Measurements from ENCODE around the gene GLI1. TPM values are rescaled to one million over a fixed set of nuclear protein-coding genes. Genes with fewer than 3 reads are reported as not detected.

GLI1 gene
- total RNA-seq, 4 donors from 2014 or later, result 0.09 to 0.60 (median 0.19) TPM; not detected in 1

DNA sequence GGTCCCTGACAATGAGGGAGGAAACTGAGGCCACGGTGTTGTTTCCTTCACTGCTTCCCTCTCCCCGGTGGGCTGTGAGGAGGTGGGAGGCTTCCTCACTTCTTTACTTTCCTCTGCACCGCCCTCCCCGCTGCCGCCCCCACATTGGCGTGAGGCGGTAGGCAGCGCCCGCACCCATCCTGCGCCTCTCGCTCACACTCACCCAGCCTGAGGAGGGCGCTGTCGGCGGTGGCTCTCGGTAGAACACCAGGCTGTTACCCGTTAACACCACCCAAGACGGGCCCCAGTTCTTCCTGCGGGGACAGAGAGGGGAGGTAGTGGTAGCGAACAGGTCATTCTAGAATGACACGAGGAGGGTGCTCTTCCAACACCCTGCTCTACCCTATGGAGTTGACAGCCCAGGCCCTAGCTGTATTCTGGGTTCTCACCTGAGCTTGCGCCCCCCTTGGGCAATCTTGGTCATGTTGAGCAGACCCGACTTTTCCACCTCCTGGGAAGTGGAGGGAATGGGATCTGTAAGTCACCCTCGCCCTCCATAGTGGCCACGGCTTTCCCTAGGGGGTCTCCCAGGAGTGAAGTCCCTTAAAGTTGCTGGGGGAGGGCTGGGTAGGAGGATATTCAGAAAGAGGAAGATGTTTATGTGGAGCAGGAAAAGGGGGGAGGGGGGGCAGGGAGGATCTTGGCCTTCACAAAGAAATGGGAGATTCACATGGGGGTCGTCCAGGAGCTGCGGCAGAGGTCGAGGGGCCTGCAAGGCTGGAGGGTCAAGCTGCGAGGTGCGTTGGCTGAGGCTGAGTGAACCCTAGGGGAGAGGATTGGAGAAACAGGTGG, 16.8 kb downstream of the GLI1 start:
- TF ChIP-seq, protein P1, sequence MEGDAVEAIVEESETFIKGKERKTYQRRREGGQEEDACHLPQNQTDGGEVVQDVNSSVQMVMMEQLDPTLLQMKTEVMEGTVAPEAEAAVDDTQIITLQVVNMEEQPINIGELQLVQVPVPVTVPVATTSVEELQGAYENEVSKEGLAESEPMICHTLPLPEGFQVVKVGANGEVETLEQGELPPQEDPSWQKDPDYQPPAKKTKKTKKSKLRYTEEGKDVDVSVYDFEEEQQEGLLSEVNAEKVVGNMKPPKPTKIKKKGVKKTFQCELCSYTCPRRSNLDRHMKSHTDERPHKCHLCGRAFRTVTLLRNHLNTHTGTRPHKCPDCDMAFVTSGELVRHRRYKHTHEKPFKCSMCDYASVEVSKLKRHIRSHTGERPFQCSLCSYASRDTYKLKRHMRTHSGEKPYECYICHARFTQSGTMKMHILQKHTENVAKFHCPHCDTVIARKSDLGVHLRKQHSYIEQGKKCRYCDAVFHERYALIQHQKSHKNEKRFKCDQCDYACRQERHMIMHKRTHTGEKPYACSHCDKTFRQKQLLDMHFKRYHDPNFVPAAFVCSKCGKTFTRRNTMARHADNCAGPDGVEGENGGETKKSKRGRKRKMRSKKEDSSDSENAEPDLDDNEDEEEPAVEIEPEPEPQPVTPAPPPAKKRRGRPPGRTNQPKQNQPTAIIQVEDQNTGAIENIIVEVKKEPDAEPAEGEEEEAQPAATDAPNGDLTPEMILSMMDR (IDR thresholded peaks at IDR 0.05), result no peak
- no peak for DNase-seq (ENCODE audit: low spot score)
- ATAC-seq (ENCODE audit: low FRiP score), result no peak

DNA sequence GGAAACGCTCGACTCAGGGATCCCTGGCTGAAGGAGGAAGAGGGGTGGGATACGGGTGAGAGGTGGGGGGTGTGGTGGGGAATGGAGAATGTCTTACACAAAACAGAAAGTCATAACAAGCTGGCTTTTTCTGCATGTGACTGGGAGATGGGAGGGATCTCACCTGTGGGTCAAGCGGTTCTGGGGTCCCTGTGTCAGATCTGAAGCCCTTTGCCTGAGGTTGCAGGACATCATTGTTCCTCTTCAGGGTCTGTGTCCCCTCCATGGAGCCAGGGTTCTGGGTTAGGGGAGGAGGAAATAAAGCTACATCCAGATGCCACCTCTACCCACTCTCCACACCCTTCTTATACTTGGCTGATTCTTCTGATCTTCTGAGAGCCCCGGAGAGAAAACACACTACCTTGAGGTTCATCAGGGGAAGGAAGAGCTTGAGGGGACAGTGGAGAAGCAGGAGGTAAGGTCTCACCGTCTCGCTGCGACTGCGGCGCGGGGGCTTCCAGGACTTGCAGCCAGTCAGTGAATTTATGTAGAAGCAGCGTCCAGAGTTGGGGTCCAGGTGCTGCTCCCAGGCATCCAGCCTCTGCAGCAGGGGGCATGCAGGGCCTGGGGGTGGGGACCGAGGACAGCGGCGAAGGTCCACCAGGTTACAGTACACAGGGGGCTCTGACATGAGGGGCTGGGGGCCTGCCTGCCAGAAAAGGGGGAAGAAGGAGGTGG, 17.6 kb downstream of the GLI1 start:
- DNase-seq (ENCODE audit: low spot score) (no peak), ATAC-seq (ENCODE audit: low FRiP score) (no peak)
- TF ChIP-seq, protein P1 (IDR thresholded peaks at IDR 0.05), result no peak

DNA sequence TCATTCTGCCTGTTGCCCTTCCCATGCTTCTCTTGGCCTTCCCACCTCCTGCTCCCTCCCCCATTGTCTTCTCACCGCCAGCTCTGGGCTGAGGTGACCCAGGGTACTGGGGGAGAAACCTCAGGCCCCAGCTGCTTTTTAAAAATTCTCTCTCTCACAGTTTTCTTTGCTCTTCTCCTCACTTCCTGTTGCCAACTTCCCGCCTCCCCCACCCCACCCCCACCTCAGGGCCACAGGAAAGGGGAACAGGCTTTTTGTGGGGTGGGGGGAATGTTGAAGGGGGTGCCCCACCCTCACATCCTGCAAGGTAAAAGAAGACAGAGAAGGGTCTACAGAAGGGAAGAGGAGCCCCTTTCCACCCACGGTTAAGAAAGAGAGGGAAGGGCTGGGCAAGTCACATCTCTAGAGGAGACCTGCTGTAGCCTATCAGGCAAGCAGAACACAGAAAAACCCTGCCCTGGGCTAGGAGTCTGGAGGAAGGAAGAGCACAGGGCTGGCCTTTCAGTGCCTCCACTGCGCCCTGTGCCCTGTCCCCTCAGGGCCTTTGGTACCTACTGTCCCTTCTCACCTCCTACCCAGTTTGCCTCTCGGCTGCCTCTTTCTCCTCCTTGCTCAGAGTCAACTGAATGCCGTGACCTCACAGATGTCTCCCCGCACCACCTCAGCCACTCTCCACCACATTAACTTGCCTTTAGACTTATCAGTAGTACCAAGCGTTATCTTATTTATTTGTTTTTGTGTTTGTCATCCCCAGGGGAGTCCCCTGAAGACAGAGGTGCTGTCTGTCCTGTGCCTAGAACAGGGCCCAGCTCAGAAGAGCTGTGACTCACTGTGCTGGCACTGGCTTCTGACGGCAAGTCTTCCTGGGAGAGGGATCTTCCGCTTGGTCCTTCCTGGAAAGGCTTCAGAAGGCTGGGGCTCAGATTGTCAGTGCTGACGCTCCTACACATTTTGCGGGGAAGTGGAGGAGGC, 18.4 kb downstream of the GLI1 start:
- ATAC-seq (ENCODE audit: low FRiP score) (peak; percentile 64), DNase-seq (ENCODE audit: low spot score) (no peak)
- TF ChIP-seq, protein P1 (IDR thresholded peaks at IDR 0.05), result no peak

DNA sequence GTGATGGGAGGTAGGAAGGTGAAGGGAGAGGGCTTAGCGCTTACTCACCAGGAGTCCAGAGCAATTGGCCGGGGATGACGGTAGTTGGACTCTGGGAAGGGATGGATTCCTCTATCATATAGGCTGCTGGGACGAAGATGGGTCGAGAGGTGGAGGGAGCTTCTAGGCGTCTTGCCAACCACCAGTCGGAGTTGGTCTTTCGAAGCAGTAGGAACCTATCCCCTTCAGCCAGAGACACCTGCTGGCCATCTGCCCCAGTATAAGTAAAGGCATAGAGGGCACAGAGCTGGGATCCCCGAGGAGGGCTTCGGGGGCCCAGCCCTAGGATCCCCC, 19.4 kb downstream of the GLI1 start:
- TF ChIP-seq, protein P1 (IDR thresholded peaks at IDR 0.05), result no peak
- DNase-seq (ENCODE audit: low spot score) (no peak), ATAC-seq (ENCODE audit: low FRiP score) (no peak)

DNA sequence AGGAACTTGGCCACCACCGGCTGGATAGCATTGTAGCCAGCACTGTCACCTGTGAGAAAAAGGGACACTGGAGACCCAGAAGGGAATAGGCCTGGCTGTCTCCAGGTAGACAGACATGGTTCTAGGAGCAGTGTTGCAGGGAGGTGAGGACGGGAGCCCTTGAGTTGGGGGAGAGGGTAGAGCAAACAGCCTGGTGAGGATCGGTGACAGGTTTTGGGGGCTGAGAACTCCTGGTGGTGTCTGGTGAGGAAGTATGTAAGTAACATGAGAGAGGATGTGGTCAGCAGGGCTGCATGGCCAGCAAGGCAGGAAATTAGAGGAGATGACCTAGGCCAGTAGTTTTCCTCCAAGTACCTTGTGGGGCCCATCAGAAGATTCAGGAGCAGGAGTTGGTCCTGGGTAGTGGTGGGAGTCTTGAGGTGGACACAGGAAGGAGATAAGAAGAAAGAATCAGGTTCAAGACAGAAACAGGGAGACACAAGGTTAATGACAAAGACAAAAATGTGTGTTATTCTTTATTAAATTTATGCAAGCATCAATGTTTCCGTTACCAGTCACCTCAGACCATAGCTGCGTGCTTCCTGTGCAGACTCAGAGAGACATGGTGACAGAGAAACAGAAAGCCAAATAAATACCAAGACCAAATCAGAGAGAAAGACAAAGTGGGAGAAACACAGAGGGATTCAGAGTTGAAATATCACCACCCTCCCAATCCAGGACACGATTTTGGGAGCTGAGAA, 20.0 kb downstream of the GLI1 start, which contains the start of gene ARHGAP9:
Gene ARHGAP9 (minus strand): TSS at position 491 of the 740 bp plus-strand sequence. CDS start 460 bp downstream, at position 31.
- no peak for DNase-seq (ENCODE audit: low spot score)
- ATAC-seq (ENCODE audit: low FRiP score), result no peak
- TF ChIP-seq, protein P1 (IDR thresholded peaks at IDR 0.05), result no peak

DNA sequence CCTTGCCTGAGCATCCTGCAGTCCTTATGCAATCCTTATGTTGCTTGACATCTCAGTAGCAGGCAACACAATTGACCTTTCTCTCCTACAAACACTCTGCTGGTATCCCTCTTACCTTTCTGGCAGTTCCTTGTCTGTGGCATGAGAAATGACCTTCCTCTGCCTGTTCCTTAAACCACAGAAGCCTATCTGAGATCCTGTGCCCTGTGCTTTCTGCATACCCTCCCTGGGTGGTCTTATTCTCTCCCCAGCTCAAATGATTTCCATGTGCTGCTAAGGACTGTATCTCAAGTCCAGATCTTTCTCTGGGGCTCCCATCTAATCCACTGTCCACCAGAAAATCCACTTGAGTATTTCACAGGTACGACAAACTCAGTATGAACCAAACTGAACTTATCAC, 22.1 kb downstream of the GLI1 start:
- ATAC-seq (ENCODE audit: low FRiP score) (no peak), DNase-seq (ENCODE audit: low spot score) (no peak)
- TF ChIP-seq, protein P1 (IDR thresholded peaks at IDR 0.05), result no peak
